Measurements from ENCODE around the gene FSTL4.

FSTL4 gene

DNA sequence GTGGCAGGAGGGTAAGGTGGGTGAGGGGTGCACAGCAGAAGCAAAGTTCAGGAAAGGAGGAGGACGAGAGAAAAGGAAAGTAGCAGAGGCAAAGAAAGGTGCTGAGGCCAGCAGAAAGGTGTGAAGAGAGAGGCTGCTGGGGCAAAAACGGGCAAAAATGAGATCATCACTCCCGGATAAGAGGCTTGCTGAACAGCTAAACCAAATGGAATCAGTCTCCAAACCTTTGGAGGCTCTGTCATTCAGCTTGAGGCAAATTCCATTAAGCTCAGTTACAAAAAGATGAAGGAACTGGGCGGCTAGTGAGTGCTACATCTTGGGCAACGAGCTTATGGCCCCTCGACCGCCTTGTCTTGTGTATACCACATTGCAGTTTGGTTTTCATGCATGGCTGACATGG, 136.4 kb downstream of the FSTL4 start:
- DNase-seq (ENCODE audit: low spot score), result no peak

DNA sequence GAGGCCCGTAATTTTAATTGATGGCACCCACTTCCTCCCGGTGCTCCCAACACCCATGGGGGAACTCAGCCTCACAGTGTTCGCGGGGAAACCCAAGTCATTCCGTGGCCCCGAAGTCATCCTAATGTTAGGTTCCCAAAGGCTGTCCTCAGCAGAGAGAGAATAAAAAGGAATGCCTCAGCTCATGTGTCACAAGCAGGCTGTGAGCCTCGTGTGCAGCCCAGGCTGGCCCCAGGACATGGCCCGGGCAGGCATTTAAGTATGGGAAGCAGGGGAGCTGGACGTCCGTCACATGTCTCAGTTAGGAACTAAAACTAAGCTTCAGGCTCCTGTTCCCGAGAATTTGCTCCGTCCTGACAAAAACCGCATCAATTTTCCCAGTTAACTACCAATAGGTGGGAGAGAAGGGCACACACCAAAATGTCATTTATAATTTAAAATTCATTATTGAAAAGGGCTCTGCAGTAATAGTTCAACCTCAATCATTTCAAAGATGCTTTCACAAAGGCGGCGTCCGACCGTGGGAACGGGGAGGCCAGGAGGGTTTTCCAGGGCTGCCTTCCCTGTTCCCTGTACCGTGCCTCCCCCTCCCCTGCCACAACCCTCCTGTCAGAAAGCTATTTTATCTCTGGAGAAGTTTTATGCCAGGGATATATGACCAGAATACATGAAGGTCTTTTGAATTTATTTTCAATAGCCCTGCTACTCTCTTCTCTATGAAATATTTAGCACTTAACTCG, 137.3 kb downstream of the FSTL4 start:
- DNase-seq (ENCODE audit: low spot score), result no peak

DNA sequence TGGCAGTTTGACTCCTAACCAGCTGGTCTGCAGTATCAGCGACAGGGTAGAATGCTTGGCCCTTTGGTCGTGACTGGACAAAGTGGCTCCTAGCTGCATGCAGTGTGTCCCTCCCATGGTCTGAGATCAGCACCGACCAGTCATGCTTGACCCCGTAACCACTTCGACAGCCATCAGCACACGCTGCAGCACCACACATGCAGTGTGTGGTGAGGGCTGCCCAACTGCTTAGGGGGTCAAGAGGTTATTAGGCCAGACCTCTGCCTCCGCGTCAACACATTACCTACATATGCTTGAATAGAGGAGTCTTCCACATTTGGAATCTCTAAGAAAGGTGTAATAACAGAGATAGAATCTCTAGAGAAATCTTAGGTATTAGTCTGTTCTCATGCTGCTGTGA, 139.1 kb downstream of the FSTL4 start:
- DNase-seq (ENCODE audit: low spot score), result no peak

DNA sequence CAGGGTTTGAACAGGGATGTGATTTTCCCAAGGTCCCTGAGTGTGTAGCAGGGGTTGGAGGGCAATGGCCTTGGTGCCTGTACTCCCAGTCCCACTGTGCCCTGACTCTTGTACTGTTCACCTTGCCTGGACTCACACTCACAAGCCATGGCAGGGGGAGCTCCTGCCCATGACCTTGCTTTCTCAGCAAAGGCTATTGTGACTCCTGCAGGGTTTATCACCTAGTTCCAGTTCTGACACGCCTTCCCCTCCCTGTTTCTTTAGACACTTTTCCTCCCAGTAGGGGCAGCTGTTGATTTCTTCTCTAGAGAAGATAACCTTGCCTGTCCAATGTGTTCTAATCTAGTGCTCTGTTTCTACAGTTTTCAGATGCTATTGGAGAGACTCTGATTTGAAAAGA, 139.5 kb downstream of the FSTL4 start:
- no peak for DNase-seq (ENCODE audit: low spot score)

DNA sequence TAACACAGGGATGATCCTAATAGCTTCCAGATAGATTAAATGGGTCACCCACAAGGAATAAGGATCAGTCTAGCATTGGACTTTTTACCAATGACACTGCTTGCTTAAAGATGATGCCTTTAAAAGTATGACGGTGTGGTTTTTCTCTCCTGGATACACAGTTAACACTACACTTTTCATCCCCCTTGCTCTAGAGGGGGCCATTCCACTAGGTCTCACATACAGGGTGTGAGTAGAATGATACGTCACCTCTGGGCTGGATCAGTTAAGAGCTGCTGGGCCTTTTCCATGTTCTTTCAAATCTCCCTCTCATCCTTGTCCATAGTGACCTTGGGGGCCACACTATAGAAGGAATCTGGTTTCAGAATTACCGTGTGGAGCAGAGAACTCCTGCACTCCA, 140.6 kb downstream of the FSTL4 start:
- no peak for DNase-seq (ENCODE audit: low spot score)

DNA sequence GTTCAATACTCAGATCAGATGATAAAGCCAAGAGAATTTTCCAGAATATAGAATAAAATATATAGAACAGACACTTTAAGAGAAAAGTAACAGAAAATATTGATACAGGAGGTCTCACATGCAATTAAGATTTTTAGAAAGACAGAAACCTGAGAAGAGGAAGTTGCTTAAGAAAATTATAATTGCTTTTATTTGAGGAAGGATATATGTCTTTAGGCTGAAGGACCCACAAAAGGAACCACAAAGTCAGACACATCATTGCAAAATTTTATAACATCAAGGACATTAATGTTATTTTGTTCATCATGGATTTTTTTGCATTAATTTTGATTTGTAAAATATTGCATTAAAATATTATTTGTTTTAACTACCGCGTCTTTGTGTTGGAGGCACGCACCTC, 141.5 kb downstream of the FSTL4 start:
- DNase-seq (ENCODE audit: low spot score), result no peak

DNA sequence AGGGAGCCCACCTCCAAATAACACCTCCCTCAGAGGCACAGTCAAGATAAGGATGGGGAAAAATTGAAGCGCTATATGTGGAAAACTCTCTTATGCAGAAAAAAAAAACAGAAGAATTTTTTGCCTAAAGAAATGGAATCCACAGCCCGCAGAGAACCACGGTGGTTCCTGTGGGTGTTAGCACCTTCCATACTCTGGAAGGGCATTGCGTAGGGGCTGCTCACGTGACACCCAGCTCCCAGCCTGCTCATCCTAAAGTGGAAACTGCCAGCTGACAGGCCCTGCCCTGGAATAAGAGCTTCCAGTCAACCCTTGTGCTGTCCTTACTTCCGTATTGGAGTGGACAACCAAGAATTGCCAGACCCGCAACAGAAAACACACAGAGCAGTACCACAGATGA, 142.5 kb downstream of the FSTL4 start:
- no peak for DNase-seq (ENCODE audit: low spot score)

DNA sequence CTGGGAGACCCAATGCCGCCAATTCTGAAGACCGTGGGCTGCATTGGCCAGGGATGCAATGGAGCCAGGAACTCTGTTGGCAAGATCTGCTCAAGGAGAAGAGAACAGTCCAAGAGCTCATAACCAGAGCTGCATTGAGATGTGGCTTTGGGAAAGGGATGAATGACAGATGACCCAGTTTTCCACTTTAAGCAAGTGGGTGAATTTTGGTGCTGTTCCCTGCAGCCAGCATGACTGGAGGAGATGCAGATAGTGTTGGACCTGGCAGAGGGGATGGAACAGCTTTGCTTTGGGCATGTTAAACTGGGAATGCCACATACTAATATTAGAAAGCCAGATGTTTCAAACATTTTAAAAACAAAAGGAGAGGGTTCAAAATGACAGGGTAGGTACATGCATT, 143.1 kb downstream of the FSTL4 start:
- DNase-seq (ENCODE audit: low spot score), result no peak

DNA sequence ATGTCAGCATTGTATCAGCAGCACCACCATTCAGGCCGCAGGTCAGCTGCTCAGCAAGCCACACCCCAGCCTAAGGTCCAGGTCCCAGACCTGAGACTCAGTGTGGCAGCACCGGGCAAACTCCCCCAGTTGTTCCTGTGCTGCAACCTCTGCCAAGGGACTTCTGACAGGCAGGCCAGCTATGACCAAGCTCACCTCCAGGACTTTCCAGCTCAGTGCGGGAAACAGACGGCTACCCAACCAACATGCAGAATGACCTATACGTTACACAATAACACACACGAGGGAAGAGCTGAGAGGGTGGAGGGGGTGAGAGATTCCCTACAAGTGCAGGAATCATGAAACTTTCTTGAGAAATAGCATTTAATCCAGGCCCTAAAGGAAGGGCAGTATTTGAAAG, 143.7 kb downstream of the FSTL4 start:
- no peak for DNase-seq (ENCODE audit: low spot score)

DNA sequence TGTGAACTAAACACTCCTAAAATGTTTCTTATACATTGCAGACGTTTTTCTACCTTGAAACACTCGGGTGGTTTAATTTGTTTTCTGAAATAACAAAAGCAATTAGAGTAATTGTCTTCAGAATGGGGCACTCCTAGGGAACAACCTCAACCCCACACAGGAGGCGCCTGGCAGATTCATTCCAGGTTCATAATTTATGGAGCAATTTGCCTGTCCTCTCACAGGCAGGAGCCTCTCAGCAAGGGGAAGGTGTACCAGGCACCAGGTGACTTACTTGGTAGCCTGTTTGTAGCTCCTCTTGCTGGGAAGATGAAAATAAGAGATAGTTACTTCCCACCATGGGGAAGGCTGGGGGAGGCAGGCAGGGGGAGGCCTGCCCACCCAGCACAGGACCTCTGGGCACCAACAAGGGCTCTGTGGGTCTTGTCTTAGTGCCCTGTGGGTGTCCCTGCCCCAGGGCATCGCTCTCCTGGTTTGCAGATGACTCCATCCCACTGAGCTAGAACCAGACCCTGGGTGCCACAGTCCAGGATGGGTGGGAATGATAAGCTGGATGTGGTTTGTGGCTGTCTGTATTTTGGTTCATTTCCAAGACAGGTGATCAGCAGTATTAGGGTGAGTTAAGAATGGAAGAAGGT, 144.4 kb downstream of the FSTL4 start:
- no peak for DNase-seq (ENCODE audit: low spot score)

DNA sequence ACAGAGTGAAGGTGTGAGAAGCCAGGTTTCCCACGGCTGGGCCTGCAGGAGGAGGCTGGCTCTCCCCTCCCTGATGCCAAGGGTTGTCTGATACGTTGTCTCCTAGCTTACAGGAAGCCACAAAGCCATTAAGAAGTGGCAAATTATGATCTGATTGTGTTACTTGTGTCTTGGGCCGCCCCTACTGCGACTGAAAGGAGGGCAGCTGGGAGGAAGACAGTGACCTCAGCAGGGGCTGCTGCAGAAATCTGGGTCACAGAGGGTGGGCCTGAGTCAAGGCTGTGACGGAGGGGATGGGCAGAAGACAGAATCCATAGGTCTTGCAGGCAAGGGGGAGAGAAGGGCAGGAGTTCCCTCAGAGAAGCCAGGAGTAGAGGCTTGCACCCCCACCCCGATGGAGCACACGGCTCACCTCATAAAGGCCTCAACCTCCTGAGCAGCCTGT, 145.0 kb downstream of the FSTL4 start:
- DNase-seq (ENCODE audit: low spot score), result no peak

DNA sequence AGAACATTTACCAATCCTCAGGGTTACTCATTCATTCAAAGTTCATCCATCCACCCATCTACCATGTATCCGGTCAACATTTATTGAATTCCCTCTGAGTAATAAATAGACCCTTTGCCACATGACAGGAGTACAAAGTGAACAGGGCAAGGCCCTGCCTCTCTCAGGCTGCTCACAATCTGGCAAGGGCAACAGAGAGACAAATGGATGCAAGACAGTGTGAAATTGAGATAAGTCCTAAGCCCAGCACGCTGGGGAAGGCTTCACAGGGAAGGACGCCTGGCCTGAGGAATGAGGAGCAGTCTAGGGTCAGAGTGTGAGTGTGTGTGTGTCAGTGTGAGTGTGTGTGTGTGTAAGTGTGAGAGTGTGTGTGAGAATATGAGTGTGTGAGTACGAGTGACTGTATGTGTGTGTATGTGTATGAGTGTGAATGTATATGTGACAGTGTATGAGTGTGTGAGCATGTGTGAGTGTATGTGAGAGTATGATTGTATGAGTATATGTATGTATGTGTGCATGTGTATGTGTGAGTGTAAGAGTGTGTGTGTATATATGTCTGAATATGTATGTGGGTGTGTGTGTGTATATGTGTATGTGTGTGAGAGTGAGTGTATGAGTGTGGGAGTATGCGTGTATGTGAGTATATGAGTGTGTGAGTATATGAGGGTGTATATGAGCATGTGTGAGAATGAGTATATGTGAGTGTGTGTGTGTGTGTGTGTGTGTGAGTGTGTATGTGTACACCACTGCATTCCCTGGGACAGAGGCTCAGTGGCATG, 145.6 kb downstream of the FSTL4 start:
- no peak for DNase-seq (ENCODE audit: low spot score)

DNA sequence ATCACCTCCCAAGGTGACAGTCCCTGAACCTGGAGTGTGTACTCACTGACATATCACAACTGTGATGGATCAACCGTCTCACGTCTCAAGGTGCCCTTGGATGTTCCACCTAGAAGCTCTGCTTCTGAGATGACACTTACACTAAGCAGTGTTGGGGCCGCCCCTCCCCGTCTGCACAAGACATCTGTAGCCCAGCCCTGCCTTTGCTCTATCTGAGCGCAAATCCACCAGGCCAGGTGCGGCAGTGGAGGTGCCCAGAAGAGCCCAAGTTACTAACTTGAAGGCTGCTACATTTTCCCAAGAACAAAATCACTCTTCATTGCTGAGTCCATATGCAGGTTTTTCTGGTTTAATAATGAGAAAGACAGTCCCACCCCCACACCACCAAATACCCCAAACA, 148.3 kb downstream of the FSTL4 start:
- DNase-seq (ENCODE audit: low spot score), result no peak

DNA sequence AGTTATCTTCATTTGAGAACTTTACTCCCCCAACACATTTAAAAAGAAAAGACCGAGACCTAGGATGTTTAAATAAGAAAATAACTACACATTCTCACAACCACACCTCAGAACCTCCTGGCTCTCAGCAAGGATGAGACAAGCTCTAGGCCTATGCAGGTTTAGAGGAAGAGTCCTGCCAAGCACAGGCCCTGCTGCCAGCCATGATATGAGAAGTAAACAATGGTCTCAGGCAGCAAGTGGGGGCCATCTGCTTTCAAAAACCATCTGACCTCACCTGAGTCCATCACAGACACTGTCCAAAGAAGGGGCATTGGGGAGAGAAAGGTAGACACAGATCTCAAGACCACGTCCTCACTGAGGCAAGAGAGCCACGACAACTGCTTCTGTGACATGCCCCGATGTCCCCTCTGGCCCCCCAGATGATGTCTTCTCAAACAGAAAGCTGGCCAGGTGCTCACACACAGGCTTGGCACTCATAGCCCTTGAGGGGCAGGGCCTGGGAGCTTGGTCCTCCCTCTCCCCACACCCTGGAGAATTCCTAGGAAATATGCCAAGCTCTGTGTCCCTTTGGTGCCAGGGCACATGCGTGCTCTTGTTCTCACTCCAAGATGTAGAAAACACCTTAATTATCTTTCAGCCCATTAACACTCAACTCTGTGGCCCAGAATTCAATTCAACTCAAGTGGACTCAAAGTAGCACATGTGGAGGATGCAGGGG, 150.4 kb downstream of the FSTL4 start:
- DNase-seq (ENCODE audit: low spot score), result no peak

DNA sequence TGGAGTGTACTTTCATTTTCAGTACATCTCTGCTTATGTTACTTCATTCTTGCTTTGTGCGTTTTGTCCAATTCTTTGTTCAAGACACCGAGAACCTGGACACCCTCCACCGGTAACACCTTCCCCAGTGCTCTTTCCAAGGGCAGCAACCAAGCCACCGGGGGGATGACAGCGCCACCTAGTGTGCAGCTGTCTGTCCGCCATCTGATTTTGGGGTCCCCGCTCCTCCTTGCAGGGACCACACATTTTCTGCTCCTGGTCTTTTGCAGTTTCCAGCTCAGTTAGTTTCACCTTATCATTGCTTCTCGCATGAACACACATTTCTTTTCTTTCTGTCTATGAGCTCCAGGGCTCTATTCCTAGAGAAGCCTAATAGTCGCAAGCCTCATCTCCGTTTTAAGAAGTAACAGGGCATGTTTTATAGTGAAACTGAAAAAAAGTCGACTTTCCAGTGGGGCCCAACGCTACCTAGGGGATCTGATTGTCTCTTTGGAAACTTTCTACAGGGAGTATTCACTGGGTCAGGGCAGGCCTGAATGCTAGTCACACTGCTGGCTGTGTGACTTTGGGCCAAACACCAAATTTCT, 152.1 kb downstream of the FSTL4 start:
- DNase-seq (ENCODE audit: low spot score), result peak; percentile 23

DNA sequence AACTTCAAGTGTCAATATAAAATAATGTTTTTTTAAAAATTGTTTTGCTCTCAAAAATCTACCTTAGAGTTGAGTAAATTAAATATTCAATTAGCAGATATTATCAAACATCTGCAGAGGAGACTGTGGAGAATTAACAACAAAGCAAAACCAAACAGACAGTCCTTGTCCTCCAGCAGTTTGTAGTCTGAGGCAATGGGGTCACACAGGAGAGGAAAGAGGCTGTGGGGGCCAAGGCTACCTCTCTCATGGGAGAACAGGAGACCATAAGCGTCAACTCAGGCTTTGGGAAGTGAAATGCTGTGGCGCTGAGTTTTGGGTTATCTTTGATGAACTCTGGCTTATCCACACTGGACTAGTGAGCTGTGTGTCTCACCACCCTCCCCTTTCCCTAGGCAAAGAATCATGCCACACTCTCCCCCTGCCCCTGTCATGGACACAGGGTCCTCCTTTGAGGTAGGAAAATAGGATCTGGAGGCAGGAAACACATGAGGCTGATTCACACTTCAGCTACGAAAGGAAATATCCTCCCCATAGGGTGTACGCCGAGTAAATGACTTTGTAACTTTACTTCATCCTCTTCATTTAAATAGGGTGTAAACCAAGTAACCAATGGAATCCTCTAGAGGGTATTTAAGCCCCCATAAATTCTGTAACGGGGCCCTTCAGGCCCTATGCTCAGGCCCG, 152.7 kb downstream of the FSTL4 start:
- DNase-seq (ENCODE audit: low spot score), result no peak

DNA sequence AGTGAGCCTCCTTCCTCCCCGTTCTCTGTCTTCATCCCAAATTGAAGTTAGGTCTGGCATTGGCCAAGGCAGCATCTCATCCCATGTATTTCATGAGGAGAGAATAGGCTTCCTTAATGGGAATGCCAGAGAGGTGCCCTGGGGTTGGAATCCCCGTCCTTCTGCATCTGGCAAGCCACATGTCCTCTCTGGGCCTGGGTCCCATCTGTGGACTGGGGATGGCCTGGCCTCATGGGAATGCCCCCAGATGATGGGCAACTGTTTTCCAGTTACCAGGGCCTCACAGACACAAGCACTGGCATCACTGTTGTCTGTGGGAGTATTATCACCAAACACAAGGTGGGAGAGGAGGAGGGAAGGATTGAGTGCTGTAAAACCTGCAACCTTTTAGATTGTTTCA, 153.9 kb downstream of the FSTL4 start:
- DNase-seq (ENCODE audit: low spot score), result no peak

DNA sequence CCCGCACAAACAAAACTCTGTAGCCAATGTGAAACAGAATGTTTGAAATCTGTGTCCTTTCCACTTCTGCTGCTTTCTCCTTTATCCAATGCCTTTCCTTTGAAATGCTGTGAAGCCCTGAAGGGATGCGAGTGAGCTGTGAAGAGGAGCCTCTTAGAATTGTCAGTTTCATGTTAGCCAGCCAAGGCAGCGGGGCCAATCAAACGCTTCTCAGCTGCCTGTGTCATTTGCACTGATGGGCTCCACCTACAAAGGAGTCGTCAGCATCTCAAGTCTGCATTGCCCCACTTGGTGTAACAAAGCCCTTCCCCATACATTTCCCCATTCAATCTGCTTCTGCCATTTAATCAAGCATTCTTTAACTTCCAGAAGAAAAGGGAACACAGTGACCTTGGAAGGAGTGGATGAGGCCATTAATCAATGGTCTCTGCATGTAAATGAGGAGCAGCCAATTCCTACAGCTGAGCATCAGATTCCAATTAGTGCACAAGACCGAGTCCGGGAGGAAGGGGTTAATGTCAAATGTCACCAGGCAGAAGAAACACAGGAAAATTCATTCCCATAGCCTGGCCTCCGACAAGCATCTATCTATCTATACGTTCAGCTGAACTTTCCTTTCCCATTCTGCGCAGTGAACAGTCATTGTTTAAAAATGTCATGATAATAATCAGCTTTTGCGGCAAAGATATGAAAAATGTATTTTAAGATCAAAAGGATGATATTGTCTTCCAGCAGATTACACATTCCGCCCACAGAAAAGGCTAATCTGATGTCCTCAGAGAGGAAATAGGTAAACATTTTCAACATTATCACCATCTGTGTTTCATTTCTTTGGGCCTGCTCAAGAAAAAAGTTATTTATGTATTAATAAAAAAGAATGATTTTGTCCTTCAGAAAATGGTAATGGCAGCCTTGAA, 154.6 kb downstream of the FSTL4 start:
- DNase-seq (ENCODE audit: low spot score), result no peak

DNA sequence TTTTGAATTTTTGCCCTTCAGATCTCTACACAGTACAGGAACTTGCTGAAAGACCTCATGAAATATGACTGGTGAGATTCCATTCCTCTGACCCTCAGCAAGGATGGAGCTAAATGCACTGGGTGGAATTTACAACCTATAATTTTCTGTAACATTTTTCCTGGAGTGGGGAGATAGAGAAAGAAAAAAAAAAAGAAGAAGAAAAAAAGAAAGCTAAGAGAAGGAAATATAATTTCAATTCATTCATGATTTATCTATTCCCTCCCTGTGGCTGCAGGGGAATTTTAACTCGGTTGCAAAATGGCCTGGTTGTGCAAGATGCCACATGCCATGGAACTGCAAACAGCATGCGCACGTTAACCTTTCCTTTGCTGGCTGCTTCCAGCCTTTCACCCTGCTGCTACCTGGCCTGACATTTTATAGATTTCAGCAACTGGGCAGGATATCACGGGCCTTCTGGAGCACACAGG, 155.4 kb downstream of the FSTL4 start:
- peak; percentile 43 for DNase-seq (ENCODE audit: low spot score)

DNA sequence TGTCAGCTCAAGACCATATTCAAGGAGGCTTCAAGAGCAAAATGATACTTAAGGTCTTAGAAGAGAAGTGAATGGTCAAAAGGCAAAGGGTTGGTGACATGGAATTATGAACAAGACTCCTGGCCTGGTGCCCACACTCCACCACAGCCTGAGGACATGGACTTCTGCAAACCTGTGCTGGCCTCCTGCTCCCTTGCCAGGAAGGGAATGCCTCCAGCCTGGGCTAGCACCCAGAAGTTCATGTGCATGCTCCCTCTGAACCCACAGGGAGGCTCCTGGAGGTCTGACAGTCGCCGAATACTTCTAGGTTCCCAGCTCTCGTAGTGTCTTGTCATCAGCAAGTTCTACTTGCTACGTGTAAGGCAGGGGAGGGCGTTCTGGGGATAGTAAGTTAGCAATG, 156.7 kb downstream of the FSTL4 start:
- DNase-seq (ENCODE audit: low spot score), result no peak
